Forelimb muscle (tissue), 1 donor: ENCODE results near the gene NCKIPSD. TPM values are rescaled to one million over a fixed set of nuclear protein-coding genes. Genes with fewer than 3 reads are reported as not detected.

Experiments
- DNase-seq: peaks from one replicate; pipeline ENCODE4 v3.0.0-alpha.2; 2013; ENCODE audit warnings: low read depth
- polyA plus RNA-seq: library from polyadenylated mRNA; unstranded; fragments of 120-200 nt; gene quantifications from one replicate; pipeline ENCODE4 v1.2.1, GENCODE V29; 2013; ENCODE audit not compliant: insufficient read length

The NCKIPSD gene
- polyA plus RNA-seq, 1 donor = 8.1 TPM

DNA sequence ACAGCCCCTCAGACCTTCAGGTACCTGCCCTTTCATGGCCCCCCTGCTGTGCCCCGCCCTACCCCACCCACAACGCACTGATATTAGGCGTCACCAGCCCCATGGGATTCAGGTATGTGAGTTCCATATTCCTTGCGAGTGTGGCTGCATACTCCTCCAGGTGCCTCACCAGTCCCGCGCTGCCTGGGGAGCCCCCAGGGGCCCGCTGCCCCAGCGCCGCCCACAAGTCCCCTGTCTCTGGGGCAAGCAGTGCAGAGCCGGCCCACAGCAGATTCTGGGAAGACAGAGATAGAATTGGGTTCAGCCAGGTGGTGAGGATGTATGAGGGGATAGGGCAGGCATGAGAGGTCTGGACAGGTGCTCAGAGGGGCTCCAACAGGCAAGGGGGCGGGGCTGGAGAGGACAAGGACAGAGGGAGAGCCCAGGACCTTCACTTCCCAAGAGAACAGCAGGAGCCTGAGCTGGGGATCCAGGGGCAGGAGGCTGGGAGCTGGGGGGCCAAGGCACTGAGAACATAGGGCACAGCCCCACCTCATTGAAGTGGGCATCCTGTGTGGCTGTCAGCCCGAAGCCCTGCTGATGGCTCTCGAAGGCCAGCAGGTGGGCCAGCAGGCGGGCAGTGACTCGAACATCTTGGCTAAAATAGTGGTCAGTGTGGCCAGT, 37.4 kb downstream of the NCKIPSD start:
- DNase-seq = no peak

DNA sequence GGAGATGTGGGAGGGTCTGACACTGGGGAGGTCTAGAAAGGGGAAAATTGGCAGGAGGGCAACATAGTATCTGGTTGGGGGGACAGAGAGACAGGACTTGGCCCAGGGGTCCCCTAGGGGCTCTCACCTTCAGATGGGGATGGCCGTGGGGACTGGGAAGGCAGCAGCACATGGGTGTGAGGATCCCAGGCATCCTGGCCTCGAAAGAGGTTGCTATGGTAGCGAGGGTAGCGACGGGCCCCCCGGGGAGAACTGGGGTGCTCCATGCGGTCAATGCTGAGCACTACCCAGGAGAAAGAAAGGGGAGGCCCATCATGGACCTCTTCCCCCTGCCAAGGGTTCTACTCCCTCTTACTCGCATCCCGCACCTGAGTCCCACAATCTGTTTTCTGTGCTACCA, 38.0 kb downstream of the NCKIPSD start:
- DNase-seq = no peak

DNA sequence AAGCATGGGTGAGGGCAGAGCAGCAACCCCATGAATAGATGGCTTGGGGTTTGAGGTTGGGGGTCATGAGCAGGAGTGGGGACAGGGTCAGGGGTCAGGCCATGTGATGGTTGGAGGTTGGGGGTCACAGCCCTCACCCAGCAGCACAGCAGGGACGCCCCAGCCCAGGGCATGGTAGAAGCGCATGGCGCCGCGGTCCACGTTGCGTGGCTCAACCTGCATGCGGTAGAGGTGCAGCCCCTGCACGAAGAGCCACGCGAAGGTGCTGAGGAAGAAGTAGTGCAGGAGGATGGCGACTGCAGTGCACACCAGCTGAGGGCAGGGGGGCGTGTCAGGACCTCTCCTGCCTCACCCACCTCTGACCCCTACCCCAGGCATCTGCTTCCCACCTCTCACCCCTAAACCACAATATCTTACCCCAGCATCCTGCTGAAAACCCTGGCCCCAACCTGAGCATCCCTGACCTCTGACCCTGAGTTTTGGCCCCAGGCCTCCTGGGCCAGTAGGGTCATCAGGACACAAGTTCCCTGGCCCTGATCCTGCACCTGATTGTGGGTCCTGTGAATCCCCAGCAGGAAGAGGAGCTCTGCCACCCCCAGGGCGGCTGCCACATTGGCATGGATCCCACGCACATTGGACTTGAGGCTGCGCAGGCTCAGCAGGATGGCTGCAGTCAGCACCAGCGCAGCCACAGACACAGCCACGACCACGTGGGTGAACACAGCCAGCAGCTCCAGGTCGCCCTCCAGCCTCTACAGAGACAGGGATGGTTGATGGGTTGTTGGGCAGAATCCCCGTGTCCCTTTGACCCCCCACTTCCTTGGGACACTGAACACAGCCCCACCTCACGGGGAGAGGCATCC, 40.6 kb downstream of the NCKIPSD start:
- no peak for DNase-seq

DNA sequence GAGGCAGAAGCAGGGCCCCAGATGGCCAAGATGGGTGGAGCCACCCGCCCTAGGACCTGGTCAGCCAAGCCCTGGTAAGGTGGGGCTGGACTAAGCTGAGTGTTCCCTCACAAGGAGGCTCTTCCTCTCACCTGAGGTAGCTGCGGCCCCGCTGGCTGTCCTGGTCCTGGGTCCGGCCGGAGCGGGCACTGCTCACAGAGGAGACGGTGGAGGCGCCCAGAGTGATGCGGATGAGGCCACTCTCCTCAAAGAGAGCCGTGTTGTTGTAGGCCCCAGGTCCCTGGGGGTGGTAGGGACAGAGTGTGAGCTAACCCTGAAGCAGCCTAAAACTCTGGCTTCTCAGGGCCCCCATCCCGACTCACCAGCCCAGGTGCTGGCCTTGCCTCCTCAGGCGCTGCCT, 43.1 kb downstream of the NCKIPSD start:
- DNase-seq = no peak

DNA sequence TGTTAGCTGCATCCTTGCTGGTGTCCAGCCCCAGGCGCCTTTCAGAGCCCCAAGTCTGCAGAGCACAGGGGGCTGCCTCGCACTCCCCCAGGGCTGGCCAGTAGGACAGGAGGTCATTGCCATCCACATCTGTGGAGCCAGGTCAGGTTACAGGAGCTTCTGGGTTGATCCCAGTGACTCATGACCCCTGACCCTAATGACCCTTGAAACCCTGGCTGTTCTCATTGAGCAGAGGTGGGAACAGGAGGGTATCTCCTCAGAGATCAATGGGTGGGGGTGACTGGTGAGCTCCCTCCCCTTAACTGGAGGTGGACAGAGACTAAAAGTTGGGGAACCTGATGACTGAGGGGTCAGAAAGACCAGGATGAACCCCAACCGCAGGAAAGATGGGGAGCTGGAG, 44.3 kb downstream of the NCKIPSD start:
- no peak for DNase-seq

DNA sequence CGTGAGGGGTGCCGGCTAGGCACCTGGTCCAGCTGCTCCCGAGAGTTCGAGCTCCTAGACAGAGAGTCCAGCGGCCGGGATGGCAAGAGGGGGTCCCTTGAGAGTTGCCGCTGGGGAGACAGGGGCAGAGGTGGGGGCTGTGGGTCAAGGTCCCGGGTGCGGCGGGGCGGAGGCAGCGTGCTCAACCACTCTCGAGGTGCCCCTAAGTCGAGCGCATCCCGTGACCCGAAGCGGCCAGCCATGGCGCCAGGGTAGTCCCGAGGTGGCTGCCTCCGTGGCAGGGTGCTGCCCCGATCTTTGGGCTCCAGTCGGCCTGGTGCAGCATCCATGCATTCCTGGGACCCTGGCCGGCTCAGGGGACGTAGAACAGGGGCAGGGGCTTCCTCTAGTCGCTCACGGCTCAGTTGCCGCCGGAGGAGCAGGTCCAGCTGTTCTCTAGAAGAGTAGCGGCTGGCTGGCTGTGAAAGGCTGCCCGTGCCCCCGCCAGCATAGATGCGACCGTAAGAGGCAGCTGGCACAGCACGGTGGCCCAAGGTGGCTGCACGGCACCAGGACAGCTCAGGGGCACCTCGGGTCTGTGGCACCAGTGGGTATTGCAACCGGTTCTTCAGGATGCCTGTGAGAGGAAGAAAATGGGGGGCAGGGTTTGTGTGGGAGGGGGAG, 45.6 kb downstream of the NCKIPSD start:
- no peak for DNase-seq

DNA sequence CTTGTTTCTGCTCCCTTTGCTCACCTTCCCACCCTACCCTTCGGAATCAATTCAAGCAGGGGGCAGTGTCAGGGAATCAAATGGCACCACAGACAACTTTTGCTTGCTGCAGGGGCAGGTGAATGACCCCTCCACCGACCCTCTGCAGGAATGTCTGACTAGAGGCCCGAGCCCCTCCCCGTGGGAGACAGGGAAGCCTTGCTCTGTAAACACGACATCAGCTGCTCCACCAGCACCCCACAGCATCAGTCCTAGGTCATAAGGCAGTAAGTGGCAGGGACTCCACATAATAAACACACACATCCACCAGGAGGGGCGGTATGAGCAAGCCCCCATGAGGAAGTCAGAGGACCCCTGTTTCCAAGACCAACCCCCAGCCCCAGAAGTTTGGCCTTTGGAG, 48.4 kb downstream of the NCKIPSD start:
- no peak for DNase-seq

DNA sequence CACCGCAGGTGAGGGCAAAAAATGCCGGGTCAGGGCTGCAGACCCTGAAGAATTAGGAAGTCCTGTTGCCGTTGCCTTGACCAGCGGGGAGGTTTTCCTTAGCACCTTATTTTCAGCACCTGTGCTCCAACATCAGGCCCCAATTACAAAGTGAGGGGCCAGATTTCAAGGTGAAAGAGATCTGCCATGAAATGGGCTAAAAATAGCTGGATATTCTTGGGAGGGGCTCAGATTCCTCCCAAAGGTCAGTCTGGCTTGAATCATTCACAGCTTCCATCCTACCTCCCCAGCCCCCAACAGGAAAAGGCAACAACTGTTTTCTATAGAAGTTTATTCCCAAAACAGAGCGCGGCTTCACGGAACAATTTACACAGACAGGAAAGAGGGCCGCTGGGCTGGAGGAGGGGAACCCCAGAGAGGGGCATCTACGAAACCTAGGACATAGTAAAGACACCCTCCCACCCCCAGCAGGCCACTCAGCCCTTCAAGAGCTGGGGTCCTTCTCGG, 49.5 kb downstream of the NCKIPSD start:
- no peak for DNase-seq

DNA sequence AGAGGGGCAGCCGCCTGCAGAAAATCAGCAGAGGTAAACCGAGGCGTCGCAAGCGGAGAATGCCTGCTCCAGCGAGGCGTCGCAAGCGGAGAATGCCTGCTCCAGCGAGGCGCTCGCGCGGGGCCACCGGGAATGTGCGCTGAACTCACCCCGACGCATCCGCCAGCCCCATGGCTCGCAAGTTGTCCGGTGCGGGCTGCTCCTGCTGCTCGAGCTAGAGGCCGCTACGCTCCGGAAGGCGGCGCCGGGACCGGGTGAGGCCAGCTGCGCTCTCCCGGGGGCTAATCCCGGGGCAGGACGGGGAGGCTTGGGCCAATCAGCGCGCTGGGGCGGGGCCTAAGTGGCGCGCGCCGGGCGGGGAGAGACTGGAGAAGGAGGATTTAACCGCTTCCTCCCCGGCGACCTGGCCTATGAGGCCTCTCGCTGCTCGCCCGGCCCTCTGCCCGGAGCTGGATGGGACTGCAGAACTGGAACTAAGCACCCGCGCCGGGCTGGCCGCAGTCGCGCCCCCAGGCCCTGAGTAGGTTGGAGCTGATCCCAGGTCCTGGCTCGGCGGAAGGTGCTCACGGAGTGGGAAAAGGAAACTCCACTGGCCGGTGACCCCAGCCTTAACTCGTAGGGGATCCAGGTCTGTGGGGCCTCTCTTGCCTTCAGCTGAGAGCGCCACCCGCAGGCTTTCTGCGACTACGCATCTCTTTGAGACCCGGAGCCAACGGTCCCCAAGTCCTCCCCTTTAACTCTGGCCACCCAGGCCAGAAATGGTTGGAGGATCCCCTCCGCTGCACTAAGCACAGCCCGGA, 50.3 kb downstream of the NCKIPSD start, which contains the start of gene SLC26A6:
TSS of gene SLC26A6 (minus strand) at position 240 of the 800 bp plus-strand sequence. CDS start at position 172, 68 bp downstream.
- peak; percentile 78 for DNase-seq

DNA sequence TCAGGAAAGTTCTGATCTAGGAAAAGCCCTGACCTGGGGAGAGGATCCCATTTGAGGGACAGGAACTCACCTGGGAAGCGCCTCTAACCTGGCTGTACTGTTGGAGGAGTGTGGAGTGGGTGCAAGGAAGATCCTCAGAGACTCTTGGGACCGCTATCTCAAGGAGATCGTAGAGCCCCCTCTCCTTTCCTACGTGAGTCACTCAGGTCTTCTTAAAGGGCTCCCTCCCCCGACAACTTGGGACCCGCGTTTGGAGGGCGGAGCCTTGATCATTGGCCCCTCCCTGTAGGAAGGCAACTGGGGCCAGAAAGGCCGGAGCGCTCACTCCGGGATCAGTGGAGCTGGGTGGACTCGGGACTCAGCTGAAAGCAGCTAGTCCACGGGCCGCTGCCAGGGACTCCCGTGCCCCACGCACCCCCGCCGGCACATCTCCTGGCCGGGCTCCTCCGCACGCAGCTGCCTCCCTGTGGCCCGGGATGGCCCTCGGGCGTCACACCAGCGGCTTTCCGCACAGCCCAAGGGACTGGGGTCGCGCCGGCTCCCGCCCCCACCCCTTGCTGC, 51.0 kb downstream of the NCKIPSD start:
- no peak for DNase-seq

DNA sequence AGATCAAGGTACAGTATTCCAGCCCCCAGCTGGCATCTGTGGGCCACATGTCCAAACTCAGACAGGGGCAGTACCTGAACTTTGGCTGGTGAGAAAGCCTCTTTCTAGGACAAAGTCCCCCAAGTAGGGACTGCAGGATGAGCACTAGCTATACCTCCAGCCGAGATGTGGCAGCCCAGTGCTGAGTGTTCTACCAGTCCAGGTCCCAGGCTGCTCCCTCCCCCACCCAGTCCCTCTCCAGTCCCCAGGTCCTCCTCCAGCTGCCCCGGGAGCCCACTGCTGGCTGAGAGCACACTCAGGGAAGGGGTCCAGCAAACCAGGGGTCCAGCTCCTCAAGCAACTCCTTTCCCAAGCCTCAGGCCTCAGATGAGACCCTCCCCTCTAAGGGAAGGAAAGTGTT, 52.0 kb downstream of the NCKIPSD start:
- no peak for DNase-seq

DNA sequence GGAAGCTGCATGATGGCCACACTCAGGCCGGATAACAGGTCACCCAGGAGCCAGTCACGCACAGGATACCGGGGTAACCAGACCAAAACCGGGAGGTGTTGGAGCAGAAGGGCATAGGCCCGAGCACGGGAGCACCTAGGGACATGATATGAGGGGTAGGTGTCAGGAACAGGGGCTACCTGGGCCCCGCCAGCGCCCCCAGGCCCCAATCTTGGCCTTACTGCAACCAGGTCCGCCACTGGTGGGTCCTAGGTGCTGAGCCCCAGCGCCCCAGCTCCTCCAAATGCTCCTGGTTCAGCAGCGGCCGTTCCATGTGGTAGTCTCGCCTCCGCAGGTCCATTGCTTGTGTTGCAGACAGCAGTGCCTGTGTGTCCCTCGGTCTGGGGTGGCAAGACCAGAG, 52.5 kb downstream of the NCKIPSD start:
- DNase-seq = no peak

DNA sequence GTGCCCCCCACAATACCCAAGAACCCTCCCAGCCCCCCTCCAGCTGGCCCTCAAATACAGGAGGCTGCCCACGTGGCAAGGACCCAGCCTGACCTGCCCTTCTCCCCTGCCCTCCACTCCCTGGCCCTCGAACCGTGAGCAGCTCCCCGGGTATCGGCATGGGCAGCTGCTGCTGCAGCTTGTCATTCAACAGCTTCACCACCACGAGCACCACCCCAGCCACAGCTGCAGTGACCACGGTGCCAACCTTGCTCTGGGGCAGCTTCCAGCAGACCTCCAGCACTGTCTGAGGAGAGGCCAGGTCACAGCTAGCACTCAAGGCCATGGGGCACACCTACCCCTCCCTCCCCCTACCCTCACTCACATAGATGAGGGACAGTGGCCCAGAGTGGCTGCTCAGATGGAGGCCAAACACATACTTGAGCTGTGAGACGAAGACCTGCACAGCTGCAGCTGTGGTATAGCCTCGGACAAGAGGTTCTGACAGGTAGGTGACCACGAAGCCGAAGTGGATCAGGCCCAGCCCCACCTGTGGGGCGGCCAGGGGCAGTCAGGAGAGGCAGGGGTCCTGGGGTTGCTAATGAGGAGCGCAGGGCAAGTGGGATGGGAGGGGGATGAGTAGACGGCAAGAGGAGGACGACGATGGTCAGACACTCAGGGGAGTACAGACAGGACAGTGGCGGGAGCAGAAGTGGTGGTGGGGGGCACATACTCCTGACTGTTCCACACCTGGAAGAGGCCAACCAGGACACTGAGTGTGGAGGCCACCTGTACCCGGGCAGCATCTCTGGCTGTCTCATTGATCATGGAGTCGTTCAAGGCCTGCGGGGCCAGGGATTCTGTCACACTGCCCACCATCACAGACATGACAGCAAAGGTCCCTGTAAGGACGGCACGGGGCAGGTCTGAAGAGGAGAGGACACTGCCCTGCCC, 53.9 kb downstream of the NCKIPSD start:
- no peak for DNase-seq

DNA sequence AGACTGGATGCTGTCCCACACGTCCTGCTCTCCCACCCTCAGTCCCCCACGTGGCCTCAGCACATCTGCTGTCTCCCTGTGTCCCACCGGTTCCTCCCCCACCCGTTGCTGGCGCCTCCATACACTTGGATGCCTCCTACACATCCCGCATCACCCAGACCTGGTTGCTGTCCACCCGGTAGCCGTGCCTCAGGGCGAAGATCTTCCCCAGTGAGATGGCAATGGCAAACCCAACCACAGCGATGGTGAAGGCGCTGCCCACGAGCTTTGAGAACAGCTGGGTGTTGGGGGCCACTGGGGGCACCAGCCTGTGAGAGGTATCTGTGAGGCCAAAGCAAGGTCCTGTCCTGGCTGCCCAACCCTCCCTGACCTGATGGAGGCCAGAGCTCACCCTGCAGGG, 54.9 kb downstream of the NCKIPSD start:
- DNase-seq = no peak

DNA sequence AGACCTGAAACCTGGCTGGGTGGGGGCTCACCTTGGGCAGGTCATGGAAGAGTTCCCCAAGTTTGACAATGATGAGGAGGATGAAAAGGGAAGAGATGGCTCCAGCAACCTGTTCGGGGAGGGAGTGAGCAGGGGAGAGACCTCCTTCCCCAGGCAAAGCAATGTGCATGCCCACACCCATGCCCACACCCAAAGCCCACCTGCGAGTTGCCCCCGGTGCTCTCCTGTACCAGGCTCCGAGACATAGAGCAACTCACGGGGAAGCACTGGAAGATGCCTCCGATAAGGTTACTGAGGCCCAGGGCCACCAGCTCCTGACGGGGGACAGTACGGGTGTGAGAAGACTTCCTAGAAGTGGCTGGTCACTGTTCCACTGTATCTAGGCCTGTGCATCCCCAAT, 55.3 kb downstream of the NCKIPSD start:
- DNase-seq = no peak

DNA sequence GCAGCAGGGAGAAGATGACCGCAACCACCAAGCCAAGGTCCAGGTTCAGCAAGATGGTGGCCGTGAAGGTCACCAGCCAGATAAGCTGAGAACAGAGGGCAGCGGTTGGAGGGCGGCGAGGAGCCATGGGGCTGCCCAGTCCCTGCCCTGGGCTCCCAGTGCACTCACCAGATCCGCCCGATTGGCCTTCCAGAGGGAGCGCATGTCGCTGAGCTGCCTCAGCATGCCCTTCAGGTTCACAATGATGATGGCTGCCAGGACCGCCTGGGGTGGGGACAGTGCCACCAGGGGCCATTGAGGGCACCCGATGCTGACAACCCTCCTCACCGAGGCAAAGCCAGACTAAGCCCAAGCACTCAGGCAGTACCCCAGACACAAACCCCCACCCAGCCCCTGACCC, 55.8 kb downstream of the NCKIPSD start:
- DNase-seq = no peak

DNA sequence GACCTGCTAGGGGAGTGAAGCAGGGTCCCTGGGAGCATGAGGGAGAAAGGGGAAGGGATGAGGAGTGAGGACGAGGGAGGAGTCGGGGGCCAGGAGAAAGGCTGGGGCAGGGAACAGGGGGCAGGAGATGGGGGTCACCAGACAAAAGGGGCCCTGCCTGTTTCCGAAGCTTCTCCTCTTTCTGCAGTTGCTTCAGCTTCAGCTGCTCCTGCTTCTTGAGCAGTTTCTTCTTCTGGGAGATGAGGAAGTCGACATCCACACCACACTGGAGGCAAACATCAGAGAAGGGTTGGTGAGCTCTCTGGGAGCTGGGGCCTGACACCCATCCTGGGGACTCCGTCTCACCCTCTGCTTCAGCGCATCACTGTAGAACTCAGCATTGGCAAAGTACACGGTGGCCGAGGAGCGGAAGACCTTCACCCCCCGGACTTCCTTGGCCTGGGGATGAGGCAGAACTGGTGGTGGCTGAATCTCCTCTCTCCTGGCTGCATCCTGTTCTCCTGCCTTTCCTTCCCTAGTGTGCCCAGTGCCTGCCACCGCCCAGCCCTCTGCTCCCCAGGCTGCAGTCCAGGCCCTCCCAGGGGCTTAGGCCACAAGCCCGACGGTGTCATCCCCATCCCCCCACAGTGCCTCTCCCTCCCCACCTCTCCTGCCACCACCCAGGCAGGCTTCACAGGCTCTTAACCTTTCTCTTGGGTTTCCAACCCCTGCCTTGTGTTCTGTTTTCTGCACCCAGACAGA, 57.3 kb downstream of the NCKIPSD start:
- no peak for DNase-seq

DNA sequence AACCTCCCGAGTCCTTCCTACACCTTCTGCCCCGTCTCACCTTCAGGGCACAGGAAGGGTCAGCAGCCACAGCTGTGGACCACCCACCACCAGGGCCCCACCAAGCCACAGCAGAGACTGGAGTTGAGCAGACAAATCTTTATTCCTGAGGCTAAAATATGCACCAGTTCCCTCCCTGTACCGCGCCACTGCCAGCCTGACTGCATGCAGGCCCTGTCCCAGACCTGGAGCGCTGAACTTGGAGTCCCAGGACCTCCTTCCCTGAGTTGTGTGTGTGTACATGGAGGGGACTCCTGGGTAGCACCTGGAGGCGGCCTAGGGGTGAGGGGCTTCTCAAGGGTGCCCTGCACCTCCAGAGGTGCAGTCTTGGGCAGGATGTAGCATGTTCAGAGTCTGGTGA, 60.1 kb downstream of the NCKIPSD start:
- DNase-seq = no peak

DNA sequence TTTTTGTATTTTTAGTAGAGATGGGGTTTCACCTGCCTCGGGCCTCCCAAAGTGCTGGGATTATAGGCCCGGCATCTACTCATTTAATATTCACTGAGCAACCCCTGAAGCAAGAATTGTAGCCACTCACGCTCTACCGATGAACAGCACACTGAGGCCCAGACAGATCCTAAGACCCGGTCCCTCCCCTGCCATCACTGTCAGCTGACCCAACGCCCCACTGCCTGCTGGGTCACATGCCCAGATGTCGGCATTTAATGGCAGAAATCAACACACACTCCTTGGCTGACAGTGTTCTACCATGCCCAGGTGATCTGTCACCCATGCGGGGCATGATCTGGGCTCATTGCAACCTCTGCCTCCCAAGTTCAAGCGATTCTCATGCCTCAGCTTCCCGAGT, 60.9 kb downstream of the NCKIPSD start:
- no peak for DNase-seq
